ENCODE measurements around the gene SCAPER. TPM values are rescaled to one million over a fixed set of nuclear protein-coding genes. Genes with fewer than 3 reads are reported as not detected.
"Not testable (repeated sequence)": the region's sequence is repeated elsewhere in the genome, so short reads cannot be mapped to it uniquely, and the experiment has no call there.

SCAPER gene
- total and polyA plus RNA-seq, 12 donors: 6.9 to 48.1 (median 39.5) TPM

DNA sequence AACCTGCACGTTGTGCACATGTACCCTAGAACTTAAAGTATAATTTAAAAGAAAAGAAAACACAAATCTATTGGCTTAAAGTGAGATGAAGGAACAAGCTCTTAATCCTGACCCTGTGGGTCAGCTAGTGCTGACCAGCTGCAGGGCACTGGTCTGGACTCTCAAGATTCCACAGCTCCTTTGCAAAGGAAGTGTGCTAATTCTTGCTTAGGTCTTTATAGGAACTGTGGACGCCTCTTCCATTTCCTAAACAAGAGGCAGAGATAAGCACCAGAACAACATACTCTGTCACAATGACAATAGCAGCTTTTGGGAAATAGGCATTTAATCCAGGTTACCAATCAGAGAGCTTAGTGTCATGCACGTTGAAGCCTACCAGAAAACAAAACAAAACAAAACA, 402.5 kb downstream of the SCAPER start:
- DNase-seq (no peak), ATAC-seq (no peak)
- Histone ChIP-seq H3K36me3 (peaks cover 0 to 18% (median 0%) of the 10 kb centered on the region in 9 donors), H3K4me1 (no peaks in the 10 kb centered on the region), H3K9me3 (peaks cover 0 to 4% (median 0%) of the 10 kb centered on the region in 11 donors), H3K27ac (no peak overlapping the region), H3K4me3 (no peak overlapping the region), H3K27me3 (no peaks in the 10 kb centered on the region)
- 75 to 84% methylated on average over 3 of the region's 3 CpGs for WGBS, 2 donors
- intact Hi-C loops (cut with DNase I): no loop called here
- TF ChIP-seq, protein P1, sequence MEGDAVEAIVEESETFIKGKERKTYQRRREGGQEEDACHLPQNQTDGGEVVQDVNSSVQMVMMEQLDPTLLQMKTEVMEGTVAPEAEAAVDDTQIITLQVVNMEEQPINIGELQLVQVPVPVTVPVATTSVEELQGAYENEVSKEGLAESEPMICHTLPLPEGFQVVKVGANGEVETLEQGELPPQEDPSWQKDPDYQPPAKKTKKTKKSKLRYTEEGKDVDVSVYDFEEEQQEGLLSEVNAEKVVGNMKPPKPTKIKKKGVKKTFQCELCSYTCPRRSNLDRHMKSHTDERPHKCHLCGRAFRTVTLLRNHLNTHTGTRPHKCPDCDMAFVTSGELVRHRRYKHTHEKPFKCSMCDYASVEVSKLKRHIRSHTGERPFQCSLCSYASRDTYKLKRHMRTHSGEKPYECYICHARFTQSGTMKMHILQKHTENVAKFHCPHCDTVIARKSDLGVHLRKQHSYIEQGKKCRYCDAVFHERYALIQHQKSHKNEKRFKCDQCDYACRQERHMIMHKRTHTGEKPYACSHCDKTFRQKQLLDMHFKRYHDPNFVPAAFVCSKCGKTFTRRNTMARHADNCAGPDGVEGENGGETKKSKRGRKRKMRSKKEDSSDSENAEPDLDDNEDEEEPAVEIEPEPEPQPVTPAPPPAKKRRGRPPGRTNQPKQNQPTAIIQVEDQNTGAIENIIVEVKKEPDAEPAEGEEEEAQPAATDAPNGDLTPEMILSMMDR (IDR thresholded peaks at IDR 0.05): no peak

DNA sequence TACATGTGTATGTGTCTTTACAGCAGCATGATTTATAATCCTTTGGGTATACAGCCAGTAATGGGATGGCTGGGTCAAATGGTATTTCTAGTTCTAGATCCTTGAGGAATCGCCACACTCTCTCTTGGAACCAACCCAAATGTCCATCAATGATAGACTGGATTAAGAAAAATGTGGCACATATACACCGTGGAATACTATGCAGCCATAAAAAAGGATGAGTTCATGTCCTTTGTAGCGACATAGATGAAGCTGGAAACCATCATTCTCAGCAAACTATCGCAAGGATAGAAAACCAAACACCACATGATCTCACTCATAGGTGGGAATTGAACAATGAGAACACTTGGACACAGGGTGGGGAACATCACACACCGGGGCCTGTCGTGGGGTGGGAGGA, 403.0 kb downstream of the SCAPER start:
- H3K27ac ChIP-seq; H3K4me3 ChIP-seq; H3K9me3 ChIP-seq; DNase-seq; intact Hi-C loops (cut with DNase I); ATAC-seq; H3K4me1 ChIP-seq; H3K27me3 ChIP-seq: not testable (repeated sequence)
- WGBS, 2 donors: 95 to 96% methylated on average over 6 of the region's 6 CpGs
- H3K36me3 ChIP-seq: peaks cover 0 to 18% (median 0%) of the 10 kb centered on the region in 9 donors

DNA sequence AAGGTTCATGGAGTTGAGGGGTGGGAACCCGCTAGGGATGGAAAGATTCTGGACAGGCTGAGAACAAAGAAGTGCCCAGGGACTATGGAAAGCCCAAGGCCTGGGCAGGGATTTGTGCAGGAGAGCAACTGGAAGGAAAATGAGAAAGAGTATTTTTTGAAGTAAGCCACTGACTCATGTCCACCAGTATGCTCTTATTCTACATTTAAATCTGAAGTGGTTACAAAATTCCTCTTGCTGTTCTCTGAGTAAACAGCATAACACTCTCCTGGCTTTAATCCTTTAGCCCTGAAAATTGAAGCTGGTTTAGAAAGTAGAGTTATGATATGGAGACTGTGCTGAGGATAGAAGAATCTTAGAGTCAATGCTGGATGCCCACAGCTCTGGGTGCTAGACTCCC, 403.4 kb downstream of the SCAPER start:
- no peak for DNase-seq
- Histone ChIP-seq H3K27me3 (no peaks in the 10 kb centered on the region), H3K4me1 (no peaks in the 10 kb centered on the region), H3K36me3 (peaks cover 0 to 18% (median 0%) of the 10 kb centered on the region in 9 donors), H3K4me3 (no peak overlapping the region), H3K27ac (no peak overlapping the region), H3K9me3 (peaks cover 0 to 4% (median 0%) of the 10 kb centered on the region in 11 donors)
- TF ChIP-seq, protein P1 (IDR thresholded peaks at IDR 0.05): no peak
- intact Hi-C loops (cut with DNase I): no loop called here
- 100% methylated on average over 1 of the region's 1 CpG for WGBS, 2 donors
- ATAC-seq: no peak

DNA sequence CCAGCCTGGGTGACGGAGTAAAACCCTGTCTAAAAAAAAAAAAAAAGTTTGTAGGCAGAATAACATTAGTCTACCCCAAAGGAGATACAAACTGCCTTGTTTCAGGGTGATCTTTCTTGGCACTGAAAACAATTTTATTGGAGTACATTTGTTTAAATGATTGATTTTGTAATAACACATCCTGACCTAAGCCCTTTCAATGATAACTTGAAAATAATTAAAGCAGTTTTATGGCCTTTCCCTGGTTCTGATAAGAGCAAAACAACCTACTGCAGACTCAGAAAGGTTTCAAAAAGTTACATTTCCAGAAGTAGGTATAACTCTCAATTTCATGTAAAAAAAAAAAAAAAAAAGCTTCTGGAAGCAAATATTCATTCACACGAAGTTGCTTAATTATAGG, 404.1 kb downstream of the SCAPER start:
- no peaks in the 10 kb centered on the region for H3K4me1 ChIP-seq
- 89% methylated on average over 2 of the region's 2 CpGs for WGBS, 2 donors
- intact Hi-C loops (cut with DNase I): no loop called here
- no peak for DNase-seq
- peaks cover 0 to 4% (median 0%) of the 10 kb centered on the region in 11 donors for H3K9me3 ChIP-seq
- no peak overlapping the region for H3K27ac ChIP-seq
- no peak overlapping the region for H3K4me3 ChIP-seq
- TF ChIP-seq, protein P1 (IDR thresholded peaks at IDR 0.05): no peak
- H3K36me3 ChIP-seq: peaks cover 0 to 18% (median 0%) of the 10 kb centered on the region in 9 donors
- no peaks in the 10 kb centered on the region for H3K27me3 ChIP-seq
- ATAC-seq: no peak

DNA sequence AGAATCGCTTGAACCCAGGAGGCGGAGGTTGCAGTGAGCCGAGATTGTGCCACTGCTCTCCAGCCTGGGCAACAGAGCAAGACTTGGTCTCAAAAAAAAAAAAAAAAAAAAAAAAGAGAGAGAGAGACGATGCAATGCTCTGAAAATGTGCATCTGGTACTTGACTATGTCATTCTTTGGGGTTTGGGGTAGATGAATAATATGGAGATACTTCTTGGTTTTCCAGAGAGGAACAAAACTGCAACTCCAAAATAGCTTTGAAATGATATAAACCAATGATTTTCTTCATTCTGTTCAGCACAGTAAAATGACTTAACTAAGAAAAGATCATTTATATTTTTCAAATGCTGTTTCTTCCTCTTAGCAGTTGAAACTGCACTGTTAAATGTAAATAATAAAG, 409.7 kb downstream of the SCAPER start:
- Histone ChIP-seq H3K27ac (no peak overlapping the region), H3K4me3 (no peak overlapping the region), H3K9me3 (no peaks in the 10 kb centered on the region), H3K4me1 (no peaks in the 10 kb centered on the region), H3K27me3 (no peaks in the 10 kb centered on the region), H3K36me3 (no peaks in the 10 kb centered on the region)
- no peak for ATAC-seq
- 91 to 94% methylated on average over 4 of the region's 4 CpGs for WGBS, 2 donors
- no peak for DNase-seq
- TF ChIP-seq, protein P1 (IDR thresholded peaks at IDR 0.05): no peak
- intact Hi-C loops (cut with DNase I): no loop called here

Data from heart right ventricle (tissue), 16 donors.